IMR-90 (cell line): Measurements from ENCODE around the gene DNAJB8. TPM values are rescaled to one million over a fixed set of nuclear protein-coding genes. Genes with fewer than 3 reads are reported as not detected.

ENCODE experiments used
- ATAC-seq: fragments of 200-7000 bp; cut with Tn5 transposase; 2 replicates; pipeline ENCODE4 v1.9.1; 2020; ENCODE audit warnings: low read depth, mild to moderate bottlenecking, moderate library complexity
- BruUV-seq: library from RNA; stranded (reverse); fragments of 400-500 nt; replicated peaks from 2 replicates; lab custom pipeline; 2021; lab: Mats Ljungman, UMichigan
- CTCF ChIA-PET: fragments of 300-600 bp; formaldehyde crosslinking; extraction: SDS; loops from one replicate; lab custom pipeline; 2021; ENCODE audit warnings: antibody characterized with exemption; lab: Yijun Ruan, JAX
- POLR2A ChIA-PET: fragments of 300-600 bp; sonication (Branson Sonifier 250); formaldehyde crosslinking; loops from one replicate; lab custom pipeline; 2022; ENCODE audit warnings: antibody characterized with exemption; ENCODE audit not compliant: unreplicated experiment; lab: Charles Lee
- DNase-seq: peaks from one replicate; pipeline ENCODE4 v3.0.0; 2013
- H2AFZ ChIP-seq: replicated peaks from 2 replicates; pipeline ENCODE3; 2013; ENCODE audit warnings: low read length, mild to moderate bottlenecking; ENCODE audit not compliant: poor library complexity
- H2AK5ac ChIP-seq: 2 replicates; pipeline ENCODE4 v1.6.1; 2013; ENCODE audit warnings: low read depth, low read length, inconsistent platforms
- H2AK9ac ChIP-seq: replicated peaks from 2 replicates; pipeline ENCODE3; 2013; ENCODE audit warnings: mild to moderate bottlenecking, low read depth, low read length, moderate library complexity; ENCODE audit not compliant: poor library complexity
- H2BK120ac ChIP-seq: 2 replicates; pipeline ENCODE4 v1.6.1; 2013; ENCODE audit warnings: low read depth, low read length, inconsistent platforms
- H2BK15ac ChIP-seq: 3 replicates; pipeline ENCODE4 v1.6.1; 2013; ENCODE audit warnings: low read depth, low read length, inconsistent platforms
- H2BK20ac ChIP-seq: 2 replicates; pipeline ENCODE4 v1.6.1; 2013; ENCODE audit warnings: low read depth, mild to moderate bottlenecking, inconsistent platforms, low read length, moderate library complexity
- H2BK5ac ChIP-seq: 2 replicates; pipeline ENCODE4 v1.6.1; 2013; ENCODE audit warnings: mild to moderate bottlenecking, low read depth, low read length, inconsistent platforms; ENCODE audit not compliant: poor library complexity, severe bottlenecking
- H3K14ac ChIP-seq: replicated peaks from 2 replicates; pipeline ENCODE4 v1.6.1; 2013; ENCODE audit warnings: low read depth, low read length, inconsistent platforms
- H3K18ac ChIP-seq: 2 replicates; pipeline ENCODE4 v1.6.1; 2013; ENCODE audit warnings: low read depth, low read length, control low read depth
- H3K23ac ChIP-seq: 2 replicates; pipeline ENCODE4 v1.6.1; 2013; ENCODE audit warnings: low read depth, low read length, inconsistent platforms
- H3K27ac ChIP-seq: 2 replicates; pipeline ENCODE4 v1.5.1; 2013; ENCODE audit warnings: mild to moderate bottlenecking, control low read depth, low read length; ENCODE audit not compliant: insufficient read depth
- H3K27me3 ChIP-seq: 2 replicates; pipeline ENCODE4 v1.6.1; 2013; ENCODE audit warnings: low read length; ENCODE audit not compliant: control insufficient read depth, insufficient read depth
- H3K36me3 ChIP-seq: 2 replicates; pipeline ENCODE4 v1.6.1; 2013; ENCODE audit warnings: low read length, mixed read lengths; ENCODE audit not compliant: control insufficient read depth, insufficient read depth
- H3K4ac ChIP-seq: 2 replicates; pipeline ENCODE4 v1.6.1; 2013; ENCODE audit warnings: low read depth, low read length, inconsistent platforms
- H3K4me1 ChIP-seq: 2 replicates; pipeline ENCODE4 v1.6.1; 2013; ENCODE audit warnings: low read length, mixed read lengths; ENCODE audit not compliant: control insufficient read depth, insufficient read depth
- H3K4me2 ChIP-seq: 2 replicates; pipeline ENCODE4 v1.6.1; 2013; ENCODE audit warnings: low read depth, mild to moderate bottlenecking, control low read depth, low read length, moderate library complexity
- H3K4me3 ChIP-seq: 2 replicates; pipeline ENCODE4 v1.5.1; 2013; ENCODE audit warnings: low read depth, mild to moderate bottlenecking, control low read depth, low read length, moderate library complexity; ENCODE audit not compliant: insufficient read depth
- H3K56ac ChIP-seq: 2 replicates; pipeline ENCODE4 v1.6.1; 2013; ENCODE audit warnings: low read length, inconsistent platforms; ENCODE audit not compliant: insufficient read depth; ENCODE audit errors: extremely low read depth
- H3K79me1 ChIP-seq, 2 experiments: 2 replicates each; pipeline ENCODE4 v1.6.1; 2013; ENCODE audit warnings: low read length in 2 of 2, inconsistent platforms in 1 of 2, low read depth in 1 of 2
- H3K9ac ChIP-seq: 2 replicates; pipeline ENCODE4 v1.6.1; 2013; ENCODE audit warnings: low read depth, low read length, control low read depth
- H3K9me1 ChIP-seq: 2 replicates; pipeline ENCODE4 v1.6.1; 2013; ENCODE audit warnings: low read length, inconsistent platforms; ENCODE audit not compliant: insufficient read depth
- H3K9me3 ChIP-seq: 2 replicates; pipeline ENCODE4 v1.6.1; 2013; ENCODE audit warnings: low read length; ENCODE audit not compliant: control insufficient read depth, insufficient read depth
- H4K20me1 ChIP-seq: 2 replicates; pipeline ENCODE4 v1.6.1; 2013; ENCODE audit warnings: low read length, inconsistent platforms; ENCODE audit not compliant: insufficient read depth
- H4K5ac ChIP-seq: 2 replicates; pipeline ENCODE4 v1.6.1; 2013; ENCODE audit warnings: mild to moderate bottlenecking, low read depth, low read length, control low read depth
- H4K8ac ChIP-seq, 2 experiments: 2 replicates each; pipeline ENCODE4 v1.6.1; 2013; ENCODE audit warnings: low read depth in 2 of 2, low read length in 2 of 2, control low read depth in 1 of 2, inconsistent platforms in 1 of 2
- H4K91ac ChIP-seq: 2 replicates; pipeline ENCODE4 v1.6.1; 2013; ENCODE audit warnings: low read depth, low read length, inconsistent platforms; ENCODE audit not compliant: insufficient read depth
- CHD1 ChIP-seq: IDR thresholded peaks from 2 replicates; pipeline ENCODE4 v1.6.1; 2012; ENCODE audit warnings: low read depth, low read length, improper control_type of control experiment
- RAD21 ChIP-seq: IDR thresholded peaks from 2 replicates; pipeline ENCODE4 v1.6.1; 2012; ENCODE audit warnings: low read length, improper control_type of control experiment
- SMC3 ChIP-seq: fragments of 150-350 bp; IDR thresholded peaks from 2 replicates; pipeline ENCODE4 v1.6.1; 2016; ENCODE audit warnings: low read depth, mild to moderate bottlenecking, antibody characterized with exemption, low read length, moderate library complexity
- WGBS, 2 experiments: methylation state at CpG; one replicate each; pipeline versions ENCODE4 v1.1.5 to v1.1.7; 2013; ENCODE audit warnings: missing lambda C conversion rate in 2 of 2; ENCODE audit not compliant: insufficient read length in 1 of 2; ENCODE audit errors: extremely low coverage in 2 of 2; 5-methylcytosine and 5-hydroxymethylcytosine counted together
- dilution Hi-C: fragments of 300-500 bp; cut with HindIII; formaldehyde crosslinking; loops from one replicate; pipeline ENCODE4 v1.14.3; 2018; ENCODE audit warnings: low sequenced_read_pairs; ENCODE audit not compliant: unreplicated experiment
- in situ Hi-C: fragments of 300-500 bp; cut with MboI; formaldehyde crosslinking; loops from 3 replicates; pipeline ENCODE4 v1.14.3; 2019; ENCODE audit warnings: low sequenced_read_pairs, inconsistent platforms, mixed read lengths
- intact Hi-C: fragments of 100-400 bp; cut with micrococcal nuclease; formaldehyde crosslinking; loops from 2 replicates; pipeline ENCODE4 v1.10.0; 2022
- polyA plus RNA-seq, 3 experiments: library from polyadenylated mRNA; depleted of rRNA; stranded (reverse); fragments of >200 nt; gene quantifications; 2 replicates each; pipeline ENCODE4 v1.2.3, GENCODE V29; 2012; ENCODE audit warnings: low replicate concordance in 1 of 3
- total RNA-seq: library from RNA; depleted of rRNA; stranded (reverse); fragments of >200 nt; gene quantifications from 2 replicates; pipeline ENCODE4 v1.2.3, GENCODE V29; 2012

DNAJB8 gene
- total and polyA plus RNA-seq, 2 of the 4 experiments (the other 2 are of a cell fraction): not detected

GRCh38 chr3:128432971-128433836 lies 33.5 kb downstream of the DNAJB8 start:
- peak; percentile 65 for ATAC-seq
- Histone ChIP-seq H2BK15ac (no peak overlapping the region), H3K14ac (no peak overlapping the region), H3K4me1 (peaks cover 2% of the 10 kb centered on the region; the same call in 1 of the 2 replicates), H4K91ac (no peak overlapping the region), H2AK5ac (no peak overlapping the region), H2BK5ac (no peak overlapping the region), H4K20me1 (no peaks in the 10 kb centered on the region; the same call in 1 of the 2 replicates), H4K5ac (no peak overlapping the region), H2AFZ (peak overlapping the region; percentile 44), H2BK120ac (no peak overlapping the region), H4K8ac (no peak overlapping the region), H3K27me3 (peaks cover 71% of the 10 kb centered on the region), H3K23ac (no peak overlapping the region), H3K79me1 (no peaks in the 10 kb centered on the region), H3K4me3 (no peak overlapping the region; the same call in 1 of the 2 replicates), H3K27ac (no peak overlapping the region), H3K9ac (no peak overlapping the region), H3K36me3 (no peaks in the 10 kb centered on the region), H3K4ac (no peak overlapping the region), H3K4me2 (peak overlapping the region; percentile 22; the same call in 1 of the 2 replicates), H3K9me1 (no peaks in the 10 kb centered on the region), H2AK9ac (no peak overlapping the region), H2BK20ac (no peak overlapping the region), H3K9me3 (peaks cover 3% of the 10 kb centered on the region; the same call in 1 of the 2 replicates), H3K56ac (no peak overlapping the region), H3K18ac (no peak overlapping the region)
- ChIA-PET CTCF (interaction anchor here (0.9 kb wide), 1 partner anchor 175 kb away, joined by 3 read pairs; no protein-coding TSS in a partner anchor), POLR2A (no interaction called here)
- dilution Hi-C loops: no loop called here
- no TSS peak for BruUV-seq
- intact Hi-C loops: no loop called here
- in situ Hi-C loops: loop anchor here (5.0 kb wide), 1 partner anchor 69 kb away; no protein-coding TSS in a partner anchor
- WGBS, 2 experiments: 2% methylated on average over 17 of the region's 53 CpGs; no CpG with 5 or more reads in 1 of the 2 experiments
- 0 out of 2 replicates have a peak, but pooled peaks have one; percentile 4 for TF ChIP-seq SMC3
- TF ChIP-seq RAD21: 0 out of 2 replicates have a peak, but pooled peaks have one; percentile 9
- no peak for TF ChIP-seq CHD1
- no peak for DNase-seq
